Measurements from ENCODE around the gene TDRD10.

- TF ChIP-seq, protein P1, sequence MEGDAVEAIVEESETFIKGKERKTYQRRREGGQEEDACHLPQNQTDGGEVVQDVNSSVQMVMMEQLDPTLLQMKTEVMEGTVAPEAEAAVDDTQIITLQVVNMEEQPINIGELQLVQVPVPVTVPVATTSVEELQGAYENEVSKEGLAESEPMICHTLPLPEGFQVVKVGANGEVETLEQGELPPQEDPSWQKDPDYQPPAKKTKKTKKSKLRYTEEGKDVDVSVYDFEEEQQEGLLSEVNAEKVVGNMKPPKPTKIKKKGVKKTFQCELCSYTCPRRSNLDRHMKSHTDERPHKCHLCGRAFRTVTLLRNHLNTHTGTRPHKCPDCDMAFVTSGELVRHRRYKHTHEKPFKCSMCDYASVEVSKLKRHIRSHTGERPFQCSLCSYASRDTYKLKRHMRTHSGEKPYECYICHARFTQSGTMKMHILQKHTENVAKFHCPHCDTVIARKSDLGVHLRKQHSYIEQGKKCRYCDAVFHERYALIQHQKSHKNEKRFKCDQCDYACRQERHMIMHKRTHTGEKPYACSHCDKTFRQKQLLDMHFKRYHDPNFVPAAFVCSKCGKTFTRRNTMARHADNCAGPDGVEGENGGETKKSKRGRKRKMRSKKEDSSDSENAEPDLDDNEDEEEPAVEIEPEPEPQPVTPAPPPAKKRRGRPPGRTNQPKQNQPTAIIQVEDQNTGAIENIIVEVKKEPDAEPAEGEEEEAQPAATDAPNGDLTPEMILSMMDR (IDR thresholded peaks at IDR 0.05): no peak
- no peak for TF ChIP-seq ZFX (IDR thresholded peaks at IDR 0.05; ENCODE audit: borderline replicate concordance)
Measured at GRCh38 chr1:154536570-154536969, 34.6 kb downstream of the TDRD10 start.

All from 22Rv1 (cell line).